NT2/D1 (cell line): ENCODE measurements around the gene NUPR2.
"Not testable (repeated sequence)": the region's sequence is repeated elsewhere in the genome, so short reads cannot be mapped to it uniquely, and the experiment has no call there.

ENCODE experiments used
- DNase-seq: peaks from one replicate; pipeline ENCODE4 v3.0.0-alpha.2; 2011; ENCODE audit warnings: low read depth, low spot score
- H3K27me3 ChIP-seq: 2 replicates; pipeline ENCODE4 v1.6.0; 2011; ENCODE audit warnings: mild to moderate bottlenecking; ENCODE audit not compliant: insufficient read length, insufficient read depth
- H3K36me3 ChIP-seq: 2 replicates; pipeline ENCODE4 v1.6.1; 2011; ENCODE audit warnings: mild to moderate bottlenecking, low read length, mixed read lengths; ENCODE audit not compliant: insufficient read depth, insufficient read length
- H3K4me1 ChIP-seq: 2 replicates; pipeline ENCODE4 v1.5.1; 2011; ENCODE audit not compliant: insufficient read depth, insufficient read length
- H3K4me3 ChIP-seq: 2 replicates; pipeline ENCODE4 v1.5.1; 2011; ENCODE audit warnings: low read depth; ENCODE audit not compliant: insufficient read length
- H3K9ac ChIP-seq: 2 replicates; pipeline ENCODE4 v1.6.0; 2011; ENCODE audit warnings: low read depth; ENCODE audit not compliant: insufficient read length
- H3K9me3 ChIP-seq: 2 replicates; pipeline ENCODE4 v1.5.1; 2011; ENCODE audit warnings: mild to moderate bottlenecking, low read length; ENCODE audit not compliant: insufficient read depth
- SUZ12 ChIP-seq: IDR thresholded peaks from 2 replicates; pipeline ENCODE4 v1.6.1; 2011; ENCODE audit not compliant: insufficient read length, insufficient read depth; ENCODE audit errors: extremely low read depth
- YY1 ChIP-seq: IDR thresholded peaks from 2 replicates; pipeline ENCODE4 v1.6.1; 2011; ENCODE audit not compliant: insufficient read length, insufficient read depth
- ZNF274 ChIP-seq: IDR thresholded peaks from 2 replicates; pipeline ENCODE4 v1.6.1; 2011; ENCODE audit warnings: mild to moderate bottlenecking, low read depth, low read length

NUPR2 gene

GRCh38 chr7:56081626-56082340 is 34.4 kb downstream of the NUPR2 start:
- Histone ChIP-seq H3K4me1 (no peaks in the 10 kb centered on the region), H3K4me3 (no peak overlapping the region), H3K9ac (no peak overlapping the region), H3K27me3 (no peaks in the 10 kb centered on the region), H3K36me3 (peaks cover 61% of the 10 kb centered on the region), H3K9me3 (no peaks in the 10 kb centered on the region)
- no peak for TF ChIP-seq YY1
- TF ChIP-seq ZNF274 = no peak
- no peak for DNase-seq

DNA sequence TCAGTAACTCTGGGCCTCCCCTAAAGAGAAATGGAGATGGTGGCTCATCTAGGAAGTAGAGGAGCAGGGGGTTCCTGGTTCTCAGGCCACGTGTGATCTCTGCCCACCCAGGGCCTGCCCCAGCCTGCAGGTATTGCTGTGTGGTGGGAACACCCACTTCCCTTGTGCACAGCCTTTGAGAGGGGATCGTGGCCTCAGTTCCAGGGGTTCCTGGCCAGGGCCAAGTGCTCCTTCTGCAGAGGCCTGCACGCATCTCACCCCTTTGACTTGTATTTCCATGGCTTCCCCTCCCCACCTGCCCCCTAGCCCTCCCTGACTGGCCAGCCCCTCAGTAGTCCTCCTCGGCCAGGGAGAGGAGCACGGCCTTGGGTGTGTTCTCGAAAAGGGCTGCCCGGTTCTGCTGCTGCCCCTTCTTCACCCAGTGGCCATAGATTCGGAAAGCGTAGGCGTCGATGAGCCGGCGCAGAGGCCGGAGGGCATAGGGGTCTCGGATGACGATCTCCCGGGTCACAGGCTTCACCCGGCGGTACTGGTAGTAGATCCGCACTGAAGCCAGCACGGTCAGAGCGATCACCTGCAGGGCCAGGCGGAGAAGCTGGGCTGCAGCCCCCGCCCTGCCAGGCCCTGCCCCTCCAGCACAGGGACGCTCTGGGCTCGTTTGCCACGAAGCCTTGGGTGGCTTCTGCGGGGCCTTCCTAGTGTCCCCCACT is 35.3 kb downstream of the NUPR2 start:
- H3K9ac ChIP-seq, H3K9me3 ChIP-seq, H3K27me3 ChIP-seq, H3K4me3 ChIP-seq, H3K4me1 ChIP-seq, DNase-seq: not testable (repeated sequence)
- H3K36me3 ChIP-seq = peaks cover 67% of the 10 kb centered on the region

- Histone ChIP-seq H3K36me3 (peaks cover 74% of the 10 kb centered on the region), H3K4me3 (no peak overlapping the region), H3K27me3 (no peaks in the 10 kb centered on the region), H3K9me3 (no peaks in the 10 kb centered on the region), H3K9ac (no peak overlapping the region), H3K4me1 (peaks cover 2% of the 10 kb centered on the region)
- no peak for TF ChIP-seq YY1
- no peak for DNase-seq
These were observed 36.6 kb downstream of the NUPR2 start for GRCh38 chr7:56079450-56080185.

GRCh38 chr7:56078196-56078595 is 38.0 kb downstream of the NUPR2 start:
- TF ChIP-seq SUZ12 (no peak), YY1 (no peak)
- DNase-seq = no peak
- Histone ChIP-seq H3K27me3 (no peaks in the 10 kb centered on the region), H3K9me3 (no peaks in the 10 kb centered on the region), H3K9ac (no peak overlapping the region), H3K4me1 (peaks cover 2% of the 10 kb centered on the region), H3K36me3 (peaks cover 69% of the 10 kb centered on the region), H3K4me3 (no peak overlapping the region)

DNA sequence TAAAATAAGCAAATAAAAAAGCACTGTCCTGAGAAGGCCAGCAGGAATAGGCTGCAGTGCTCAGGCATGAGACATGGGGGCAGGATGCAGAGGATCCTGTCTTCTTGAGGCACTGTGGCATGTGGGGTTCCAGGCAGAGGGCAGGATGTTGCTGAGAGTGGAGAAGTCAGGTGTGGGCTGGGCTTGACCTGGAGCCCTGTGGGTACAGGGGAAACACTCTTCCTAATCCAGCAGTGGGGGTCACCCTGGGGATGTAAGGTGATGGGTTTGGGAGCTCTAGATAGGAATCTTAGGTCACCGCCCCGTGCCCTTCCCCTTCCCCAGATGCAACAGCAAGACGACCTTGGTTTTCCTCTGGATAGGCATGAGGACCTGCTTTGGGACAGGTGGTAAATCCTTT is 38.5 kb downstream of the NUPR2 start:
- TF ChIP-seq YY1 = no peak
- TF ChIP-seq ZNF274 = no peak
- no peak for TF ChIP-seq SUZ12
- DNase-seq = no peak
- no peak overlapping the region for H3K4me3 ChIP-seq
- no peaks in the 10 kb centered on the region for H3K9me3 ChIP-seq
- H3K4me1 ChIP-seq = peaks cover 2% of the 10 kb centered on the region
- no peak overlapping the region for H3K9ac ChIP-seq
- H3K27me3 ChIP-seq = no peaks in the 10 kb centered on the region
- peaks cover 72% of the 10 kb centered on the region for H3K36me3 ChIP-seq

DNA sequence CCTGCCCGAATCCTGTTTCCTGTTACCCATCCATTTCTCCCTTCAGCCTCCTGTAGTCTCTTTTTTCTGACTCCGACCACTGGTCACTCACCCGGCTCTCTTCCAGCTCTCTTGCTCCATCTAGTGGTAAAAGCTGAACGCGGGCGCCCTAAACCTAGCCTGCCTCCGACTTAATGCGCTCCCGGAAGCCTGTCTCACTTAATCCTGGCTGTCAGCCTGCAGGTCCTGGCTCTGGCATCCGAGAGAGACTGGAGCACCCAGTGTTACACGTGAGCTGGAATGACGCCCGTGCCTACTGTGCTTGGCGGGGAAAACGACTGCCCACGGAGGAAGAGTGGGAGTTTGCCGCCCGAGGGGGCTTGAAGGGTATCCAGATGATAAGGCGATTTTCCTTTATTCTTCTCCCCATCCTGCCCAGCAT is 41.8 kb downstream of the NUPR2 start:
- no peaks in the 10 kb centered on the region for H3K27me3 ChIP-seq
- peaks cover 64% of the 10 kb centered on the region for H3K36me3 ChIP-seq
- no peak overlapping the region for H3K4me3 ChIP-seq
- DNase-seq = peak; percentile 84
- H3K4me1 ChIP-seq = peaks cover 2% of the 10 kb centered on the region
- peak overlapping the region; percentile 44 for H3K9ac ChIP-seq
- H3K9me3 ChIP-seq = no peaks in the 10 kb centered on the region
- no peak for TF ChIP-seq SUZ12
- no peak for TF ChIP-seq ZNF274
- TF ChIP-seq YY1 = no peak

- not testable (repeated sequence) for DNase-seq, H3K9me3 ChIP-seq, H3K9ac ChIP-seq, H3K4me3 ChIP-seq, H3K27me3 ChIP-seq, H3K4me1 ChIP-seq
- H3K36me3 ChIP-seq = peaks cover 62% of the 10 kb centered on the region
These were observed 49.8 kb downstream of the NUPR2 start for GRCh38 chr7:56066376-56066775.
